Parathyroid adenoma (tissue), 2 donors: ENCODE measurements around the gene TEN1.
"Not testable (repeated sequence)": the region's sequence is repeated elsewhere in the genome, so short reads cannot be mapped to it uniquely, and the experiment has no call there.

Experiments used
- H2AFZ ChIP-seq: fragments of 300-600 bp; sonication (generic); one replicate; pipeline ENCODE4 v1.7.0; 2017; ENCODE audit warnings: antibody characterized with exemption, mild to moderate bottlenecking
- H3K27ac ChIP-seq: fragments of 300-600 bp; sonication (generic); one replicate; pipeline ENCODE4 v1.7.0; 2017
- H3K27me3 ChIP-seq: fragments of 300-600 bp; sonication (generic); one replicate; pipeline ENCODE4 v1.7.0; 2017; ENCODE audit warnings: low read length; ENCODE audit not compliant: control insufficient read depth, insufficient read depth
- H3K36me3 ChIP-seq: fragments of 300-600 bp; sonication (generic); one replicate; pipeline ENCODE4 v1.7.0; 2017; ENCODE audit warnings: low read length; ENCODE audit not compliant: control insufficient read depth, insufficient read depth
- H3K4me1 ChIP-seq: fragments of 300-600 bp; sonication (generic); one replicate; pipeline ENCODE4 v1.7.0; 2017; ENCODE audit warnings: control low read depth
- H3K4me2 ChIP-seq: fragments of 300-600 bp; sonication (generic); one replicate; pipeline ENCODE4 v1.7.0; 2017; ENCODE audit warnings: low read length
- H3K4me3 ChIP-seq: fragments of 300-600 bp; sonication (generic); one replicate; pipeline ENCODE4 v1.7.0; 2017; ENCODE audit warnings: low read depth, low read length
- H3K79me2 ChIP-seq: fragments of 300-600 bp; sonication (generic); one replicate; pipeline ENCODE4 v1.7.0; 2017; ENCODE audit warnings: control low read depth
- H3K9ac ChIP-seq: fragments of 300-600 bp; sonication (generic); one replicate; pipeline ENCODE4 v1.7.0; 2017; ENCODE audit warnings: mild to moderate bottlenecking
- H3K9me3 ChIP-seq: fragments of 300-600 bp; sonication (generic); one replicate; pipeline ENCODE4 v1.7.0; 2017; ENCODE audit warnings: low read length; ENCODE audit not compliant: control insufficient read depth
- CTCF ChIP-seq: fragments of 300-600 bp; sonication (generic); IDR thresholded peaks from one replicate; pipeline ENCODE4 v1.7.0; 2017; ENCODE audit warnings: antibody characterized with exemption, mild to moderate bottlenecking
- donor health status: primary hyperparathyroidism.

Gene TEN1

GRCh38 chr17:75959051-75959838, 19.8 kb upstream of the TEN1 start:
- no peak for TF ChIP-seq CTCF
- Histone ChIP-seq H3K36me3 (no peaks in the 10 kb centered on the region), H3K4me1 (no peaks in the 10 kb centered on the region), H3K79me2 (peaks cover 28% of the 10 kb centered on the region), H3K27ac (no peak overlapping the region), H3K4me2 (no peak overlapping the region), H3K9ac (no peak overlapping the region), H3K27me3 (no peaks in the 10 kb centered on the region), H3K9me3 (no peaks in the 10 kb centered on the region), H3K4me3 (no peak overlapping the region), H2AFZ (no peak overlapping the region)

DNA sequence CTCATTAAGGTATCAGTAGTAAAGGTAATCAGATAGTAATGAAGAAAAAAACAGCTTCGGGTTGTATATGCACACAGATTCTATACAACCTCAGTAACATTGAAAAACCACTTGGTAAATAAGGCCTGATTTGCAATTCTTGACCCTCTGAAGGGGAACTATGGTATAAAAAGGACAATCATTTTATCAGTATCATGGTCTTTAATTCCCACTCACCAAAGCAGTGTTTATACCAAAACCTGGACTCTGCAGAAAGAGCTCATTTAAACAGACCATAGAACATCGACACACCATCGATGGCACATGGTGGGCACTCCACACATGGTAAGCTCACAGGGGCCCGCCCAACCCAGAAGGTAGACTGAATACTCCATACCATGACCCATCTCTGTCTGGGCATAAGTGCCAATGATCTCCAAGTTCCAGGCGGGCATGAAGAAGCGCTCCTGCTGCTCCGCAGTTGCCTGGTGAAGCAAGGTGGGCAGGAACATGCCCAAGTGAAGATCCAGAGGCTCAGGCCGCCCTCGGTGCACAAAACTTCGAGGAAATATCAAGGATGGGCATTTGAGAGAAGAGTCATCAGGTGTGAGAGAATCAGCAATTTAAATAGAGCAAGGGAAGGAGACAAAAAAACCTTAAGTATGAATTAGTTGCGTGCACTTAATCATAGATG, 19.1 kb upstream of the TEN1 start:
- Histone ChIP-seq H3K4me3 (no peak overlapping the region), H3K79me2 (peaks cover 31% of the 10 kb centered on the region), H2AFZ (no peak overlapping the region), H3K27me3 (no peaks in the 10 kb centered on the region), H3K9me3 (no peaks in the 10 kb centered on the region), H3K9ac (no peak overlapping the region), H3K4me2 (no peak overlapping the region), H3K36me3 (no peaks in the 10 kb centered on the region), H3K4me1 (no peaks in the 10 kb centered on the region), H3K27ac (no peak overlapping the region)
- no peak for TF ChIP-seq CTCF

GRCh38 chr17:75965468-75965867, 13.6 kb upstream of the TEN1 start:
- Histone ChIP-seq H3K4me2 (no peak overlapping the region), H3K79me2 (peaks cover 40% of the 10 kb centered on the region), H3K9ac (no peak overlapping the region), H2AFZ (no peak overlapping the region), H3K4me3 (no peak overlapping the region), H3K9me3 (no peaks in the 10 kb centered on the region), H3K27ac (no peak overlapping the region), H3K4me1 (no peaks in the 10 kb centered on the region), H3K36me3 (no peaks in the 10 kb centered on the region), H3K27me3 (no peaks in the 10 kb centered on the region)
- TF ChIP-seq CTCF = no peak

DNA sequence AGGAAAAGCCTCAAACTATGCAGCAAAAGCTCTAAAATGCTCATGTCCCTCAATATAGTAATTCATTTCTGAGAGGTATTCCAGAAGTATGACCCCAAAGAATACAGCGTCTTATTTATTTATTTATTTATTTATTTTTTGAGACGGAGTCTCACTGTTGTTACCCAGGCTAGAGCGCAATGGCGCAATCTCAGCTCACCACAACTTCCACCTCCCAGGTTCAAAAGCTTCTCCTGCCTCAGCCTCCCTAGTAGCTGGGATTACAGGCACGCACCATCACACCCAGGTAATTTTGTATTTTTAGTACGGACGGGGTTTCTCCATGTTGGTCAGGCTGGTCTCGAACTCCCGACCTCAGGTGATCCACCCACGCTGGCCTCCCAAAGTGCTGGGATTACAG, 10.0 kb upstream of the TEN1 start:
- H3K27ac ChIP-seq, H3K36me3 ChIP-seq, H3K4me1 ChIP-seq, H3K9ac ChIP-seq, H2AFZ ChIP-seq, H3K4me2 ChIP-seq, H3K4me3 ChIP-seq, H3K9me3 ChIP-seq, H3K27me3 ChIP-seq: not testable (repeated sequence)
- H3K79me2 ChIP-seq = peaks cover 20% of the 10 kb centered on the region

- Histone ChIP-seq H2AFZ (no peak overlapping the region), H3K27ac (no peak overlapping the region), H3K27me3 (no peaks in the 10 kb centered on the region), H3K4me1 (no peaks in the 10 kb centered on the region), H3K4me2 (no peak overlapping the region), H3K9ac (no peak overlapping the region), H3K9me3 (no peaks in the 10 kb centered on the region), H3K79me2 (peaks cover 17% of the 10 kb centered on the region), H3K36me3 (no peaks in the 10 kb centered on the region), H3K4me3 (no peak overlapping the region)
- no peak for TF ChIP-seq CTCF
Observed at GRCh38 chr17:75970011-75970523, 9.0 kb upstream of the TEN1 start.
